ENCODE measurements around the gene MACROH2A2. TPM values are rescaled to one million over a fixed set of nuclear protein-coding genes. Genes with fewer than 3 reads are reported as not detected.

Gene MACROH2A2
- total and polyA plus RNA-seq, 2 of the 13 experiments (the other 11 are each of a cell fraction or from before 2014, with no cell fraction given): 9.8 to 43.1 TPM

DNA sequence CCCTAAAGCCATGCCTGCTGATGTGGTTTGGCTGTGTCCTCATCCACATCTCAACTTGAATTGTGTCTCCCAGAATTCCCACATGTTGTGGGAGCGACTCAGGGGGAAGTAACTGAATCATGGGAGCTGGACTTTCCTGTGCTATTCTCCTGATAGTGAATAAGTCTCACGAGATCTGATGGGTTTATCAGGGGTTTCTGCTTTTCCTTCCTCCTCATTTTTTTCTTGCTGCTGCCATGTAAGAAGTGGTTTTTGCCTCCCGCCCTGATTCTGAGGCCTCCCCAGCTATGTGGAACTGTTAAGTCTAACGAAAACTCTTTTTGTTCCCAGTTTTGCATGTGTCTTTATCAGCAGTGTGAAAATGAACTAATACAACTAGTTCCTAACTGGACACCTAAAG lies 11.8 kb downstream of the MACROH2A2 start:
- FAIRE-seq (no peak), DNase-seq (ENCODE audit: low spot score) (no peak), ATAC-seq (no peak)
- 97% methylated on average over 4 of the region's 4 CpGs for WGBS (ENCODE audit: low lambda C conversion rate)
- in situ Hi-C loops (cut with HindIII; ENCODE audit: extremely low pct_ligation_motif_present, low pct_unique_long_range_greater_than_20kb): no loop called here
- ChIA-PET POLR2A (no interaction called here), CTCF (ENCODE audit: low intra/inter-chr PET ratio, low total read pairs) (no interaction called here)
- Histone ChIP-seq H3K79me2 (ENCODE audit: insufficient read depth, low read length) (peaks cover 8% of the 10 kb centered on the region), H3K4me1 (ENCODE audit: insufficient read depth, low read length) (no peaks in the 10 kb centered on the region), H3K4me2 (ENCODE audit: low read depth, low read length) (no peak overlapping the region), H3K27me3 (ENCODE audit: control insufficient read depth in 1 of 2, insufficient read depth in 2 of 2, low read length in 2 of 2) (no peaks in the 10 kb centered on the region), H3K9ac (ENCODE audit: insufficient read depth, low read depth, low read length) (no peak overlapping the region), H4K20me1 (ENCODE audit: insufficient read depth, low read length) (no peaks in the 10 kb centered on the region), H3K27ac (ENCODE audit: extremely low read length, insufficient read depth, low read length) (no peak overlapping the region), H3K4me3 (replicated peaks in 1 of 3; ENCODE audit: insufficient read depth in 1 of 3, low read depth in 2 of 3, low read length in 3 of 3) (no peak overlapping the region), H3K9me3 (ENCODE audit: low read length) (no peaks in the 10 kb centered on the region), H2AFZ (ENCODE audit: low read length) (no peak overlapping the region), H3K36me3 (replicated peaks in 1 of 2; ENCODE audit: control insufficient read depth in 1 of 2, insufficient read depth in 2 of 2, low read length in 2 of 2) (no peaks in the 10 kb centered on the region; a peak in 2 of 5 replicates)
- TF ChIP-seq MAFK (conservative IDR thresholded peaks at IDR 0.05 in 1 of 2, IDR thresholded peaks at IDR 0.05 in 1 of 2; ENCODE audit: low read length in 2 of 2): no peak
- TF ChIP-seq ZNF44 (CRISPR knock-in tag; IDR thresholded peaks at IDR 0.05): no peak
- TF ChIP-seq, protein P1, sequence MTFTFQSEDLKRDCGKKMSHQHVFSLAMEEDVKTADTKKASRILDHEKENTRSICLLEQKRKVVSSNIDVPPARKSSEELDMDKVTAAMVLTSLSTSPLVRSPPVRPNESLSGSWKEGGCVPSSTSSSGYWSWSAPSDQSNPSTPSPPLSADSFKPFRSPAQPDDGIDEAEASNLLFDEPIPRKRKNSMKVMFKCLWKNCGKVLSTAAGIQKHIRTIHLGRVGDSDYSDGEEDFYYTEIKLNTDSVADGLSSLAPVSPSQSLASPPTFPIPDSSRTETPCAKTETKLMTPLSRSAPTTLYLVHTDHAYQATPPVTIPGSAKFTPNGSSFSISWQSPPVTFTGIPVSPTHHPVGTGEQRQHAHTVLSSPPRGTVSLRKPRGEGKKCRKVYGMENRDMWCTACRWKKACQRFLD (CRISPR knock-in tag; IDR thresholded peaks at IDR 0.05; ENCODE audit: borderline replicate concordance): no peak
- no peak for TF ChIP-seq ZSCAN31 (CRISPR knock-in tag; IDR thresholded peaks at IDR 0.05; ENCODE audit: low read depth)
- no peak for TF ChIP-seq KLF12 (CRISPR knock-in tag; IDR thresholded peaks at IDR 0.05; ENCODE audit: borderline replicate concordance)
- TF ChIP-seq ZNF430 (CRISPR knock-in tag; IDR thresholded peaks at IDR 0.05): no peak
- no peak for TF ChIP-seq GZF1 (CRISPR knock-in tag; IDR thresholded peaks at IDR 0.05)
- no peak for TF ChIP-seq ZNF782 (CRISPR knock-in tag; IDR thresholded peaks at IDR 0.05; ENCODE audit: borderline replicate concordance)
- TF ChIP-seq, protein P2, sequence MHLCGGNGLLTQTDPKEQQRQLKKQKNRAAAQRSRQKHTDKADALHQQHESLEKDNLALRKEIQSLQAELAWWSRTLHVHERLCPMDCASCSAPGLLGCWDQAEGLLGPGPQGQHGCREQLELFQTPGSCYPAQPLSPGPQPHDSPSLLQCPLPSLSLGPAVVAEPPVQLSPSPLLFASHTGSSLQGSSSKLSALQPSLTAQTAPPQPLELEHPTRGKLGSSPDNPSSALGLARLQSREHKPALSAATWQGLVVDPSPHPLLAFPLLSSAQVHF (CRISPR knock-in tag; IDR thresholded peaks at IDR 0.05): no peak
- TF ChIP-seq ZNF510 (CRISPR knock-in tag; IDR thresholded peaks at IDR 0.05; ENCODE audit: low read depth): no peak
- TF ChIP-seq, protein P3, sequence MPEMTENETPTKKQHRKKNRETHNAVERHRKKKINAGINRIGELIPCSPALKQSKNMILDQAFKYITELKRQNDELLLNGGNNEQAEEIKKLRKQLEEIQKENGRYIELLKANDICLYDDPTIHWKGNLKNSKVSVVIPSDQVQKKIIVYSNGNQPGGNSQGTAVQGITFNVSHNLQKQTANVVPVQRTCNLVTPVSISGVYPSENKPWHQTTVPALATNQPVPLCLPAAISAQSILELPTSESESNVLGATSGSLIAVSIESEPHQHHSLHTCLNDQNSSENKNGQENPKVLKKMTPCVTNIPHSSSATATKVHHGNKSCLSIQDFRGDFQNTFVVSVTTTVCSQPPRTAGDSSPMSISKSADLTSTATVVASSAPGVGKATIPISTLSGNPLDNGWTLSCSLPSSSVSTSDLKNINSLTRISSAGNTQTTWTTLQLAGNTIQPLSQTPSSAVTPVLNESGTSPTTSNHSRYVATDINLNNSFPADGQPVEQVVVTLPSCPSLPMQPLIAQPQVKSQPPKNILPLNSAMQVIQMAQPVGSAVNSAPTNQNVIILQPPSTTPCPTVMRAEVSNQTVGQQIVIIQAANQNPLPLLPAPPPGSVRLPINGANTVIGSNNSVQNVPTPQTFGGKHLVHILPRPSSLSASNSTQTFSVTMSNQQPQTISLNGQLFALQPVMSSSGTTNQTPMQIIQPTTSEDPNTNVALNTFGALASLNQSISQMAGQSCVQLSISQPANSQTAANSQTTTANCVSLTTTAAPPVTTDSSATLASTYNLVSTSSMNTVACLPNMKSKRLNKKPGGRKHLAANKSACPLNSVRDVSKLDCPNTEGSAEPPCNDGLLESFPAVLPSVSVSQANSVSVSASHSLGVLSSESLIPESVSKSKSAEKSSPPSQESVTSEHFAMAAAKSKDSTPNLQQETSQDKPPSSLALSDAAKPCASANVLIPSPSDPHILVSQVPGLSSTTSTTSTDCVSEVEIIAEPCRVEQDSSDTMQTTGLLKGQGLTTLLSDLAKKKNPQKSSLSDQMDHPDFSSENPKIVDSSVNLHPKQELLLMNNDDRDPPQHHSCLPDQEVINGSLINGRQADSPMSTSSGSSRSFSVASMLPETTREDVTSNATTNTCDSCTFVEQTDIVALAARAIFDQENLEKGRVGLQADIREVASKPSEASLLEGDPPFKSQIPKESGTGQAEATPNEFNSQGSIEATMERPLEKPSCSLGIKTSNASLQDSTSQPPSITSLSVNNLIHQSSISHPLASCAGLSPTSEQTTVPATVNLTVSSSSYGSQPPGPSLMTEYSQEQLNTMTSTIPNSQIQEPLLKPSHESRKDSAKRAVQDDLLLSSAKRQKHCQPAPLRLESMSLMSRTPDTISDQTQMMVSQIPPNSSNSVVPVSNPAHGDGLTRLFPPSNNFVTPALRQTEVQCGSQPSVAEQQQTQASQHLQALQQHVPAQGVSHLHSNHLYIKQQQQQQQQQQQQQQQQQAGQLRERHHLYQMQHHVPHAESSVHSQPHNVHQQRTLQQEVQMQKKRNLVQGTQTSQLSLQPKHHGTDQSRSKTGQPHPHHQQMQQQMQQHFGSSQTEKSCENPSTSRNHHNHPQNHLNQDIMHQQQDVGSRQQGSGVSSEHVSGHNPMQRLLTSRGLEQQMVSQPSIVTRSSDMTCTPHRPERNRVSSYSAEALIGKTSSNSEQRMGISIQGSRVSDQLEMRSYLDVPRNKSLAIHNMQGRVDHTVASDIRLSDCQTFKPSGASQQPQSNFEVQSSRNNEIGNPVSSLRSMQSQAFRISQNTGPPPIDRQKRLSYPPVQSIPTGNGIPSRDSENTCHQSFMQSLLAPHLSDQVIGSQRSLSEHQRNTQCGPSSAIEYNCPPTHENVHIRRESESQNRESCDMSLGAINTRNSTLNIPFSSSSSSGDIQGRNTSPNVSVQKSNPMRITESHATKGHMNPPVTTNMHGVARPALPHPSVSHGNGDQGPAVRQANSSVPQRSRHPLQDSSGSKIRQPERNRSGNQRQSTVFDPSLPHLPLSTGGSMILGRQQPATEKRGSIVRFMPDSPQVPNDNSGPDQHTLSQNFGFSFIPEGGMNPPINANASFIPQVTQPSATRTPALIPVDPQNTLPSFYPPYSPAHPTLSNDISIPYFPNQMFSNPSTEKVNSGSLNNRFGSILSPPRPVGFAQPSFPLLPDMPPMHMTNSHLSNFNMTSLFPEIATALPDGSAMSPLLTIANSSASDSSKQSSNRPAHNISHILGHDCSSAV (CRISPR knock-in tag; IDR thresholded peaks at IDR 0.05; ENCODE audit: borderline replicate concordance): no peak
- no peak for TF ChIP-seq ATAD3A (CRISPR knock-in tag; IDR thresholded peaks at IDR 0.05)
- no TSS peak for BruUV-seq (replicated peaks)
- intact Hi-C loops (cut with micrococcal nuclease; ENCODE audit: unreplicated experiment): no loop called here
